ENCODE results near the gene HS6ST2.

DNA sequence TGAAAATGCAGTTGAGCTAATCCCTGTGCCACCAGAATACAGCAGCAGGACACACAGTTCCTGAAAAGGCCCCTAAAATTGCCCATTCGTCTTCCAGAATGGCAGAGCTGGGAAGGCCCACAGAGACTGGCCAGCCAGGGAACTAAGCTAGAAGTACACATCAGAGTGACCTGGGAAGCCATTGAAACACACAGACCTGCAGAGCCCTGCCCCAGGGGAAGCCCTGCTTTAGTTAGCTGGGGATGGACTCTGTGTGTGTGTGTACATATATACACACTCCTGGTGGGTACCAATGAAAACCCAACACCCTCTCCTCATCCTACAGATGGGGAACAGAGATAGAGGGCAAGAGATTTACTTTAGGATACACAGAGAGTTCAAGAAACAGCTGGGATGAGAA is 227.7 kb downstream of the HS6ST2 start:
- TF ChIP-seq, protein P1, sequence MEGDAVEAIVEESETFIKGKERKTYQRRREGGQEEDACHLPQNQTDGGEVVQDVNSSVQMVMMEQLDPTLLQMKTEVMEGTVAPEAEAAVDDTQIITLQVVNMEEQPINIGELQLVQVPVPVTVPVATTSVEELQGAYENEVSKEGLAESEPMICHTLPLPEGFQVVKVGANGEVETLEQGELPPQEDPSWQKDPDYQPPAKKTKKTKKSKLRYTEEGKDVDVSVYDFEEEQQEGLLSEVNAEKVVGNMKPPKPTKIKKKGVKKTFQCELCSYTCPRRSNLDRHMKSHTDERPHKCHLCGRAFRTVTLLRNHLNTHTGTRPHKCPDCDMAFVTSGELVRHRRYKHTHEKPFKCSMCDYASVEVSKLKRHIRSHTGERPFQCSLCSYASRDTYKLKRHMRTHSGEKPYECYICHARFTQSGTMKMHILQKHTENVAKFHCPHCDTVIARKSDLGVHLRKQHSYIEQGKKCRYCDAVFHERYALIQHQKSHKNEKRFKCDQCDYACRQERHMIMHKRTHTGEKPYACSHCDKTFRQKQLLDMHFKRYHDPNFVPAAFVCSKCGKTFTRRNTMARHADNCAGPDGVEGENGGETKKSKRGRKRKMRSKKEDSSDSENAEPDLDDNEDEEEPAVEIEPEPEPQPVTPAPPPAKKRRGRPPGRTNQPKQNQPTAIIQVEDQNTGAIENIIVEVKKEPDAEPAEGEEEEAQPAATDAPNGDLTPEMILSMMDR (conservative IDR thresholded peaks at IDR 0.05) = no peak
- no peak for TF ChIP-seq ZFX (IDR thresholded peaks at IDR 0.05)
